ENCODE data around the gene CALM3.

DNA sequence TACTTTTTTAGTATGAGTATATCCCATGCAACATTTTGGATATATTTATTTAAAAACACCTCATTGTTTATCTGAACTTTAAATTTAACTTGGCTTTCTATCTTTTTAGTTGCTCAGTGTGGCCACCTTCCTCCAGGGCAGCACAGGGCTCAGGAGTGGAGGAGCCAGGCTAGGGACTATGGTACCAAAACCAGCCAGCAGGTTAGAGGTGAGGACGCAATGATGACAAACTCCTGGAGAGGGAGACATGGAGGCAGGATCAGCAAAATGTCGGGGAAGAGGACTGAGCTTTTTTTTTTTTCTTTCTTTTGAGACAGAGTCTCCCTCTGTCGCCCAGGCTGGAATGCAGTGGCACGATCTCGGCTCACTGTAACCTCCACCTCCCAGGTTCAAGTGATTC lies 29.6 kb upstream of the CALM3 start:
- TF ChIP-seq SIN3A (IDR thresholded peaks at IDR 0.05; ENCODE audit: borderline replicate concordance, insufficient read depth, low read length): no peak
- TF ChIP-seq, protein P1, sequence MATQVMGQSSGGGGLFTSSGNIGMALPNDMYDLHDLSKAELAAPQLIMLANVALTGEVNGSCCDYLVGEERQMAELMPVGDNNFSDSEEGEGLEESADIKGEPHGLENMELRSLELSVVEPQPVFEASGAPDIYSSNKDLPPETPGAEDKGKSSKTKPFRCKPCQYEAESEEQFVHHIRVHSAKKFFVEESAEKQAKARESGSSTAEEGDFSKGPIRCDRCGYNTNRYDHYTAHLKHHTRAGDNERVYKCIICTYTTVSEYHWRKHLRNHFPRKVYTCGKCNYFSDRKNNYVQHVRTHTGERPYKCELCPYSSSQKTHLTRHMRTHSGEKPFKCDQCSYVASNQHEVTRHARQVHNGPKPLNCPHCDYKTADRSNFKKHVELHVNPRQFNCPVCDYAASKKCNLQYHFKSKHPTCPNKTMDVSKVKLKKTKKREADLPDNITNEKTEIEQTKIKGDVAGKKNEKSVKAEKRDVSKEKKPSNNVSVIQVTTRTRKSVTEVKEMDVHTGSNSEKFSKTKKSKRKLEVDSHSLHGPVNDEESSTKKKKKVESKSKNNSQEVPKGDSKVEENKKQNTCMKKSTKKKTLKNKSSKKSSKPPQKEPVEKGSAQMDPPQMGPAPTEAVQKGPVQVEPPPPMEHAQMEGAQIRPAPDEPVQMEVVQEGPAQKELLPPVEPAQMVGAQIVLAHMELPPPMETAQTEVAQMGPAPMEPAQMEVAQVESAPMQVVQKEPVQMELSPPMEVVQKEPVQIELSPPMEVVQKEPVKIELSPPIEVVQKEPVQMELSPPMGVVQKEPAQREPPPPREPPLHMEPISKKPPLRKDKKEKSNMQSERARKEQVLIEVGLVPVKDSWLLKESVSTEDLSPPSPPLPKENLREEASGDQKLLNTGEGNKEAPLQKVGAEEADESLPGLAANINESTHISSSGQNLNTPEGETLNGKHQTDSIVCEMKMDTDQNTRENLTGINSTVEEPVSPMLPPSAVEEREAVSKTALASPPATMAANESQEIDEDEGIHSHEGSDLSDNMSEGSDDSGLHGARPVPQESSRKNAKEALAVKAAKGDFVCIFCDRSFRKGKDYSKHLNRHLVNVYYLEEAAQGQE (IDR thresholded peaks at IDR 0.05; ENCODE audit: insufficient read depth in 1 of 2, low read depth in 2 of 2, low read length in 2 of 2): no peak

All from PFSK-1 (cell line).